Measurements from ENCODE around the gene NRBP1.
"Not testable (repeated sequence)": the region's sequence is repeated elsewhere in the genome, so short reads cannot be mapped to it uniquely, and the experiment has no call there.

The NRBP1 gene

DNA sequence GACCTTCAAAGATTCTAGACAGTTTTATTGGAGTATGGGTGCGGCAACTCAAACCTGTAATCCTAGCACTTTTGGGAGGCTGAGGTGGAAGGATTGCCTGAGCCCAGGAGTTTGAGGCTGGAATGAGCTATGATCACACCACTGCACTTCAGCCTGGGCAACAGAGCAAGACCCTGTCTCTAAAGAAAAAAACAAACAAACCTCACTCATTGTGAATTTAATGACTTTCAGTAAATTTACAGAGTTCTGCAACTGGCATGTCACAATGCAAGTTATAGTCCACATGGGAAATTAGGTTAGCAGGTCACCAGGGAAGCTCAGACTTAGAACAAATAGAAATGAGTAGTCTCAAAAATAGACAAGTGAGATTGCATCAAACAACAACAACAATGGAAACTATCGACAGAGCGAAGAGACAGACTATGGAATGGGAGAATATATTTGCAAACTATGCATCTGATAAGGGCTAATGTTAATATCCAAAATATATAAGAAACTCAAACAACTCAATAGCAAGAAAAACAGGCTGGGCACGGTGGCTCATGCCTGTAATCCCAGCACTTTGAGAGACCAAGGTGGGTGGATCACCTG is 6.7 kb upstream of the NRBP1 start:
- DNase-seq (ENCODE audit: low read depth, low spot score): no peak

GRCh38 chr2:27422958-27423357 is 5.5 kb upstream of the NRBP1 start:
- no peak for DNase-seq (ENCODE audit: low read depth, low spot score)

DNA sequence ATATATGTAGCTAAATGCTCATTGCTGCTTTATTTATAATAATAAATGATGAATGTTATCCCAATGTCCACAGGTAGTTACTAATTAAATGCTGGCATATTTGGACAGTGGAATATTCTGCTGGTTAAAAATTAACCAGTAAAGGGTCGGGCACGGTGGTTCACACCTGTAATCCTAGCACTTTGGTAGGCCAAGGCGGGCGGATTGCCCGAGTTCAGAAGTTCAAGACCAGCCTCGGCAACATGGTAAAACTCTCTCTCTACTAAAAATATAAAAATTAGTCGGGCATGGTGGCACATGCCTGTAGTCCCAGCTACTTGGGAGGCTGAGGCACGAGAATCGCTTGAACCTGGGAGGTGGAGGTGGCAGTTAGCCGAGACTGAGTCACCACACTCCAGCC is 3.4 kb upstream of the NRBP1 start:
- not testable (repeated sequence) for DNase-seq (ENCODE audit: low read depth, low spot score)

DNA sequence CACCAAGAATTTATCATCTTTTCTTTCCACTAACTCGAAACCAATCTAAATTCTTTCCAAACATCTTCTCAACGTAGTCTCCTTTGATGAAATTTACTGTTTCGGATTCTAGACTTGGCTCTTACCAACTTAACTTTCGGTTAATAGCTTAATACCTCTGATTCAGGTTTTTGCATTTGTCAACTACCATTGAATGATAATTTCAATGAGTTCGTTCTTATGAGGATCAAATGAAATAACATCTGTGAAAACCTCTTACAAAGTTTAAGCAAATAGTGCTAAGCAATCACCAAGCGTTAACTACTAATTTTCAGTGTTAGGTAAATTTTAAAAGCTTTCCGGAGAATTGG is 593 bp upstream of the NRBP1 start:
- DNase-seq (ENCODE audit: low read depth, low spot score): no peak

GRCh38 chr2:27428978-27429541 is 629 bp downstream of the NRBP1 start:
- DNase-seq (ENCODE audit: low read depth, low spot score): peak; percentile 44

DNA sequence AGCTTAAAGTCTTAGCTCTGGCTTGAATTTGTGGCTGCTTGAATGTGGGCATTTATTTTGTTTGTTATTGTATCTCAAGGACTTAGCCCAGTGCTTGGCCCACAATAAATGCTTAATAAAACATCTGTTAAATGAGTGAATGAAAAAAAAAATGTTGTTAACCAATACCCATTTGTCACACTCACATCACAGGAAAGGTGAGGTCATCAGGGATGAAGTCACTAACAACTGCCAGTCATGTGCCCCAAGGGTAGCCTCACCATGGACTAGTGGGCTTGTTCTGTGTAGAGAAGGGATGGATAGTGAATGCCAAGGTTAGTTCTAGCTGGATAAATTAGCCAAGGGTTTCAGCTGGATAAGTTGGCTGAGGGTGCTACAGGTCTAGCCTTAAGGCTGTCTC is 3.0 kb downstream of the NRBP1 start:
- DNase-seq (ENCODE audit: low read depth, low spot score): no peak

- no peak for DNase-seq (ENCODE audit: low read depth, low spot score)
Observed at GRCh38 chr2:27435628-27436027, 7.2 kb downstream of the NRBP1 start.

DNA sequence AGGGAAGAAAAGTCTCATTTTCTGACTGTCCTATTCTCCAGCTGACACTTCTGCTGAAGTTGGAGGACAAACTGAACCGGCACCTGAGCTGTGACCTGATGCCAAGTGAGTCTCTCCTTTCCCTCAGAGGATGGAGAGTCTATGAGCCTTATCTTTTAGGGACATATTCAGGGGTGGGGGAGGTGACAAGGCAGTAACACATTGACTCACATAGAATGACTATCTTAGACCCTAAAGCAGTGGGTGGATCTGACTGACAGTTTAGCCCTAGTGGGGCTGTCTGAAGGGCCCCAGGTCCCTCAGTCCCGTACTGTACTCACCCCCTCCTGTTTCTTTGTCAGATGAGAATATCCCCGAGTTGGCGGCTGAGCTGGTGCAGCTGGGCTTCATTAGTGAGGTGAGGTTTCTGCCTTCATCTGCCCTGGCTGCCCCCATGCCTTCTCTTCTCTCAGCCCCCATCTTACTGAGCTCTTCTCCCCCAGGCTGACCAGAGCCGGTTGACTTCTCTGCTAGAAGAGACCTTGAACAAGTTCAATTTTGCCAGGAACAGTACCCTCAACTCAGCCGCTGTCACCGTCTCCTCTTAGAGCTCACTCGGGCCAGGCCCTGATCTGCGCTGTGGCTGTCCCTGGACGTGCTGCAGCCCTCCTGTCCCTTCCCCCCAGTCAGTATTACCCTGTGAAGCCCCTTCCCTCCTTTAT is 12.9 kb downstream of the NRBP1 start:
- DNase-seq (ENCODE audit: low read depth, low spot score): no peak

GRCh38 chr2:27441958-27442919 is 13.8 kb downstream of the NRBP1 start, which contains the start of gene KRTCAP3:
TSS of gene KRTCAP3 (plus strand) at chr2:27442381. CDS start at chr2:27442413, 32 bp downstream.
- peak; percentile 13 for DNase-seq (ENCODE audit: low read depth, low spot score)

DNA sequence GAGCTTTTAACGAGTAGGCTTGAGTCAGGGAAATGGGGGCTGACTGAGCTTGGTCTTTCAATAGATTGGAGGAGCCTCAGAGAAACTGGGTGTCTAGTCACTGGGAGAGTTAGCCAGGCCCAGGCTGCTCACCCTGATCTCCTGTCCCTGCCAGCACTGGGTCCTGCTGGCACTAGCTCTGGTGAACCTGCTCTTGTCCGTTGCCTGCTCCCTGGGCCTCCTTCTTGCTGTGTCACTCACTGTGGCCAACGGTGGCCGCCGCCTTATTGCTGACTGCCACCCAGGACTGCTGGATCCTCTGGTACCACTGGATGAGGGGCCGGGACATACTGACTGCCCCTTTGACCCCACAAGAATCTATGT is 14.5 kb downstream of the NRBP1 start:
- no peak for DNase-seq (ENCODE audit: low read depth, low spot score)

DNA sequence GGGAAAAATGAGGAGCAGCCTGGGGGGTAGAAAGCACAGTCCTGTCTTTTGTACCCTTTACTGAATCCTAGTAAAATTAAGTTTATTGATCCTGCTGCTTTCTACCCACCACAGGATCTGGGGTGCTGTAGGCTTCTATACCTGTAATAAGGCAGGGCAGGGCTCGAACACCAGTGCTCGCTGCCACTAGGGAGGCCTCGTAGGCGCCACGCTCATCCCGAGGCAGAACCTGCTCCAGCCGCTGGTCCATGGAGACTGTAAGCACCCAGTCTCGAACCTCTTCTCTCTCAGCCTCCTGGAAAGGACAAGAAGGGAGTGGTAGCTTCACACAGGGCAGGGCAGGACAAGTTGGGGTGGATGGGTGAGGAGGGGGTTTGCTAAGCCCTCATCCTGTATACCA is 16.7 kb downstream of the NRBP1 start:
- no peak for DNase-seq (ENCODE audit: low read depth, low spot score)

GRCh38 chr2:27445615-27446014 is 17.2 kb downstream of the NRBP1 start:
- DNase-seq (ENCODE audit: low read depth, low spot score): no peak

DNA sequence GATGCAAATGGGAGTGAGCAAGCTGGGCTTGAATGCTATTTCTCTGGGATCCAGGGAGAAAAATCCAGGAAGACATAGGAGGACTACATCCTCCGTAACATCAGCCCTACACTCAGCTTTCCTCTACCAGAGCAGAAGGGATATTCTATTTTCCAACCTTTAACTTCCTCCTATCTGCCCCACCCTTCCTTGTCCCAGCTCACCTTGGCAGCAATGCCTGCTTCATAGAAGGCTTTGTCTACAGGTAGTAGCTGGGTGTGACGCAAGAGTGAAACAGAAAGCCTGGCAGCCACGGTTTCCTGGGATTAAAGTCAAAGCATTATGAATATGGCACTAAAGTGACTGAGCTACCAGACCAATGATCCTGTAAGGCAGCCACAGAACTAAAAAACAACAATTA is 17.6 kb downstream of the NRBP1 start:
- no peak for DNase-seq (ENCODE audit: low read depth, low spot score)

DNA sequence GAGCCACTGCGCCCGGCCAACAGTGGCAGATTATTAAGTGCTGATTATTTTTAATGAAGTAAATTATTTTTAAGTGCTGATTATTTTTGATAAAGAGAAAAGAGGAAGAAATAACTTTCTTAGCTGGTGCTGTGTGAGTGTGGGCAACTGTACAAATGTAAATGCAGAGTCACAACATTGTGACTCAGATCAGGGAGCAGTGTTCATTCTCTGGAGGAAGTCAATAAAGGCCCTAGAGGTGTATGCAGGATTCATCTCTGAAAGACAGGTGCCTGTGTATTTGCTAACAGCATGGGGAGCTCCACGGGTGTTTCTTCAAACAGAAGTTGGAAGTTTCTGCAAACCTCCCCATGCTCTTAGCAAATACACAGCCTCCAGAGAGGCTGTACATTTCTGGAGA is 19.9 kb downstream of the NRBP1 start:
- DNase-seq (ENCODE audit: low read depth, low spot score): no peak

DNA sequence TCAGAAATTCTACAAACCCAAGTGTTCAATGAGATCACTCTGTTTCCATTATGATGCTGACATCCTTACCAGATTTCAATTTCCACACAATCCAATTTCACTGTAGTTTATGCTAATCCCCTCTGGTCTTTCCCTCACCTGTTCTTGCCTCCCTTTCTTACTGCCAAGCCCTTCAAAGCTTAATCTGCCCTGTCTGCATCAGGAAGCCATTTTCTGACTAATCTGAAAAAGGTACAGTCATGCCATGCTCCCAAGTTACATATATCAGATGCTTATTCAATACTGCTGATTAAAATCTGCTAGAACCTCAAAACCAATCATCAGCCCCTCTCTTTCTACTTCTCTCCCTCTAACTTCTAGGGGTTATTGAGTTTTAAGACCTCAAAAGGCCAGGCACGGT is 22.7 kb downstream of the NRBP1 start:
- DNase-seq (ENCODE audit: low read depth, low spot score): no peak

DNA sequence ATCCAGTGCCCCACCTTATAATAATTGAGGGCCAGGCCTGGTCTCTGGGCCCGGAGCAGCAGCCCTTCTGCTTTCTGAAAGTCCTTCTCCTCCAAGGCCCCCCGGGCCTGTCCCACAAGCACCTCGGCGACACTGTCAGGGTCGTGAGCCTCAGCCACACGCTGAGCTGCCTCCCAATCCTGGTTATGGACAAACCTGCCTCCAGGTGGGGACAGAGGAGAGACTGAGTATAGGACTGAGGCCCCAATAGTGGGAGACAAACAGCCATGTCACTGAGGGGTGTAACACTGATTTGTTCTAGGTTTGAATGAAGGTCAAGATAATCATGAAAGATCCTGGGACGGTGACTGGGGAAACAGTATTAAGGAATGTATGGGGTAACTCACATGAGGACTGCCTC is 25.5 kb downstream of the NRBP1 start:
- DNase-seq (ENCODE audit: low read depth, low spot score): no peak

DNA sequence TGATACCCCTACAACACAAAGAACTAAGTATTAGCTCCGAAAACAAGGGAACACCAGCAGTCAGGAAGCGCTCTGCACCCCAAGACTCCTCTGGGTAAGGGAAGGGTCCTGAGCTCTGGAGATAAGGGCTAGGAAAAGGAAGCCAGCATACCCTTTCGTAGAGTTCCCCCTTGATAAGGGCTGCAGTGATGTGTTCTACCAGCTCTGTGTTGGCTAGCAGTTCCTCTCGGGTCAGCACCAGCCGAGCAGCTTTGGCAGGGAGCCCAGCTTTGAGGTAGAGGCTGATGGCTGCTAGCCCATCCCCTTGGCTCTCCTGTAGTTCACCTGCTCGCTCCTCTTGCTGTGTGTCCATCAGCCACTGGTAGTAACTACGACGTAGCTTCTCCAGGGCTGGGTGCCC is 32.7 kb downstream of the NRBP1 start:
- no peak for DNase-seq (ENCODE audit: low read depth, low spot score)

DNA sequence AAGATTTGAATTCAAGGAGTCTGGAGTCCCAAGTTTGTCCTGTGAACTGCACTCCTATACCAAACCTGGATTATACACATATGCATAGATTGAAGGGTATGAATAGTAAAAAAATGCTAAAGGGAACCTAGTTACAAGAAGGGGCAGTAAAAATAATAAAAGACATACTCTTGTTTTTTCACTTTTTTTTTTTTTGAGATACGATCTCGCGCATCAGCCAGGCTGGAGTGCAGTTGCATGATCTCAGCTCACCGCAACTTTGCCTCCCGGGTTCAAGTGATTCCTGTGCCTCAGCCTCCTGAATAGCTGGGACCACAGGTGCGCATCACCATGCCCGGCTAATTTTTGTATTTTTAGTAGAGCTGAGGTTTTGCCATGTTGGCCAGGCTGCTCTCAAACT is 36.0 kb downstream of the NRBP1 start:
- DNase-seq (ENCODE audit: low read depth, low spot score): no peak

DNA sequence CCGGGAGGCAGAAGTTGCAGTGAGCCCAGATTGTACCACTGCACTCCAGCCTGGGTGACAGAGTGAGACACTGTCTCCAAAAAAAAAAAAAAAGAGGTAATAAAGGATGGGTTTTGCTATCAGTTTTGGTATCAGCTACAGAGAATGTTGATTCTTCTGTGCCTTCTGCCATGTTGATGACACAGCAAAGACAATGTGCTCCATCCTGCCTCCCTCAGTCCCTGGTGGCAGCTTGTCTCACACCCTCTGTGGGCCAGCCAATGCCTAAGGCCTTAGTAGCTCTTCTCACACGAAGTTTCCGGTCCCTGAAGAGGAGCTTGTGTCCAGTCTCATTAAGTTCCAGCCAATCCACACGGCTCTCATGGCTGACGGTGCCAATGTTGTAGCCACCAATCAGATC is 43.5 kb downstream of the NRBP1 start:
- DNase-seq (ENCODE audit: low read depth, low spot score): no peak

DNA sequence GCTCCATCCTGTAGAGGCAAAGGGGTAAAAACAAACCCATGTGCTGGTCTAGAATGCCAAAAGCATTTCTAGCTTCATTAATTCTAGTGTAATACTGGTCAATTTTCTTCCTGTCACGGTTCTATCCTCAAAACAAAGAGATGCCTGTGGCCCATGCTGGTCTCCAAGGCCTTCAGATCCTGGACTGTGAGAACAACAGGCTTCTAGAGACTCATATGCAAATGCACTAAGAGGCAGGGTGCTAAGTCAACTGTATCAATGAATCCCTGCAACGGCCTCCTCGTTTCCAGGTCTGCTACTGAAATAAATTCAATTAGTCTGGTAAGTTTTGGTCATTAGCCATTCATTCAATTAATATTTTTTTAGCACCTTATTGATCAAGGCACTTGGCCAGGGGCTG is 57.1 kb downstream of the NRBP1 start:
- no peak for DNase-seq (ENCODE audit: low read depth, low spot score)

GRCh38 chr2:27489118-27489497 is 60.7 kb downstream of the NRBP1 start:
- no peak for DNase-seq (ENCODE audit: low read depth, low spot score)

Measured in activated CD4-positive, CD25-positive, alpha-beta regulatory T cell treated with anti-CD3 and anti-CD28 coated beads, Interleukin-2, amount 50 U/mL, for 16 hours (primary cell).